WTC11 (cell line): ENCODE results near the gene FAM50B. TPM values are rescaled to one million over a fixed set of nuclear protein-coding genes. Genes with fewer than 3 reads are reported as not detected.
A peak's percentile ranks its signal among the peaks of the same experiment; 100 is the strongest.

Source experiments
- ATAC-seq: fragments of 200-7000 bp; cut with Tn5 transposase; 2 replicates; pipeline ENCODE4 v1.10.0; 2021; ENCODE audit warnings: mild to moderate bottlenecking, moderate library complexity
- CTCF ChIA-PET: fragments of 300-600 bp; sonication (Branson Sonifier 250); formaldehyde crosslinking; loops from one replicate; lab custom pipeline; 2021; ENCODE audit warnings: antibody characterized with exemption; lab: Charles Lee
- POLR2A ChIA-PET: fragments of 350-600 bp; sonication (Branson Sonifier 250); formaldehyde crosslinking; loops from one replicate; lab custom pipeline; 2021; ENCODE audit warnings: antibody characterized with exemption; lab: Charles Lee
- DNase-seq: peaks from one replicate; pipeline ENCODE4 v3.0.0; 2021; ENCODE audit warnings: low spot score
- H3K27ac Mint-ChIP-seq: 2 replicates; pipeline ENCODE4 v1.8.0; 2021; ENCODE audit warnings: mixed read lengths
- H3K27me3 Mint-ChIP-seq: 2 replicates; pipeline ENCODE4 v1.8.0; 2021; ENCODE audit warnings: low read depth, mild to moderate bottlenecking, moderate library complexity, mixed read lengths
- H3K36me3 Mint-ChIP-seq: 2 replicates; pipeline ENCODE4 v1.8.0; 2021; ENCODE audit warnings: mixed read lengths
- H3K4me1 Mint-ChIP-seq: 2 replicates; pipeline ENCODE4 v1.8.0; 2022; ENCODE audit warnings: mixed read lengths
- H3K4me3 Mint-ChIP-seq: 2 replicates; pipeline ENCODE4 v1.8.0; 2021; ENCODE audit warnings: mild to moderate bottlenecking, moderate library complexity, mixed read lengths
- H3K9me3 Mint-ChIP-seq: 2 replicates; pipeline ENCODE4 v1.8.0; 2021; ENCODE audit warnings: mixed read lengths
- ATF2 ChIP-seq: sonication (generic); formaldehyde crosslinking; IDR thresholded peaks from 2 replicates; pipeline ENCODE4 v1.8.1; 2022; ENCODE audit warnings: low read depth, missing genetic modification reagents, borderline replicate concordance
- CTCF ChIP-seq: fragments of 200-600 bp; IDR thresholded peaks from 2 replicates; pipeline ENCODE4 v1.8.0; 2022; ENCODE audit warnings: antibody characterized with exemption
- E2F5 ChIP-seq: sonication (generic); formaldehyde crosslinking; IDR thresholded peaks from 2 replicates; pipeline ENCODE4 v1.8.1; 2022; ENCODE audit warnings: mild to moderate bottlenecking, moderate library complexity, missing genetic modification reagents
- EMX1 ChIP-seq: fragments of 250-450 bp; sonication (Bioruptor Pico); IDR thresholded peaks from 2 replicates; pipeline ENCODE4 v1.8.0; 2021; ENCODE audit warnings: mild to moderate bottlenecking
- ESRRA ChIP-seq: sonication (generic); formaldehyde crosslinking; IDR thresholded peaks from 2 replicates; pipeline ENCODE4 v1.8.1; 2022; ENCODE audit warnings: mild to moderate bottlenecking, missing genetic modification reagents, borderline replicate concordance
- JUN ChIP-seq: sonication (generic); formaldehyde crosslinking; IDR thresholded peaks from 2 replicates; pipeline ENCODE4 v1.8.0; 2023; ENCODE audit warnings: mild to moderate bottlenecking, missing genetic modification reagents
- NFE2L1 ChIP-seq: sonication (generic); formaldehyde crosslinking; IDR thresholded peaks from 2 replicates; pipeline ENCODE4 v1.8.1; 2023; ENCODE audit warnings: missing genetic modification reagents
- RELA ChIP-seq: sonication (generic); formaldehyde crosslinking; IDR thresholded peaks from 2 replicates; pipeline ENCODE4 v1.8.1; 2022; ENCODE audit warnings: missing genetic modification reagents, mild to moderate bottlenecking, borderline replicate concordance
- USF1 ChIP-seq: sonication (generic); formaldehyde crosslinking; IDR thresholded peaks from 2 replicates; pipeline ENCODE4 v1.8.0; 2022; ENCODE audit warnings: mild to moderate bottlenecking, missing genetic modification reagents
- USF2 ChIP-seq: sonication (generic); formaldehyde crosslinking; IDR thresholded peaks from 2 replicates; pipeline ENCODE4 v1.8.1; 2023; ENCODE audit warnings: mild to moderate bottlenecking, missing genetic modification reagents, moderate library complexity
- ZNF138 ChIP-seq: sonication (generic); formaldehyde crosslinking; conservative IDR thresholded peaks from 2 replicates; pipeline ENCODE4 v1.8.1; 2022; ENCODE audit warnings: mild to moderate bottlenecking, moderate library complexity, missing genetic modification reagents
- ZNF232 ChIP-seq: sonication (generic); formaldehyde crosslinking; IDR thresholded peaks from 2 replicates; pipeline ENCODE4 v1.8.0; 2022; ENCODE audit warnings: mild to moderate bottlenecking, missing genetic modification reagents
- ZNF263 ChIP-seq: sonication (generic); formaldehyde crosslinking; IDR thresholded peaks from 2 replicates; pipeline ENCODE4 v1.8.1; 2022; ENCODE audit warnings: low read depth, mild to moderate bottlenecking, moderate library complexity, missing genetic modification reagents
- ZNF416 ChIP-seq: fragments of 250-450 bp; sonication (Bioruptor Pico); IDR thresholded peaks from 2 replicates; pipeline ENCODE4 v1.9.0; 2021; ENCODE audit warnings: mild to moderate bottlenecking, inconsistent platforms
- total RNA-seq: library from RNA; stranded (reverse); gene quantifications from 3 replicates; pipeline ENCODE4 v1.2.3, GENCODE V29; 2021

Gene FAM50B
- total RNA-seq, 1 experiment from 2014 or later = 2.1 TPM

- H3K27ac Mint-ChIP-seq = no peak overlapping the region
- H3K36me3 Mint-ChIP-seq = no peaks in the 10 kb centered on the region
- ATAC-seq = no peak
- ChIA-PET CTCF (interaction anchor here (0.6 to 2.0 kb wide), 4 partner anchors 26 to 110 kb away, joined by 3 to 15 read pairs (median 4); partner anchors contain the start of gene FAM50B), POLR2A (no interaction called here)
- no peaks in the 10 kb centered on the region for H3K9me3 Mint-ChIP-seq
- H3K27me3 Mint-ChIP-seq = peaks cover 16% of the 10 kb centered on the region; the same call in 1 of the 2 replicates
- no peak overlapping the region for H3K4me3 Mint-ChIP-seq
- TF ChIP-seq USF2 (CRISPR knock-in tag) (no peak), JUN (no peak), E2F5 (CRISPR knock-in tag) (no peak), ATF2 (CRISPR knock-in tag) (no peak)
- no peak for DNase-seq
- H3K4me1 Mint-ChIP-seq = peaks cover 38% of the 10 kb centered on the region
These were observed 26.3 kb upstream of the FAM50B start for GRCh38 chr6:3822747-3823445.

- no peak overlapping the region for H3K27ac Mint-ChIP-seq
- POLR2A ChIA-PET = no interaction called here
- H3K27me3 Mint-ChIP-seq = peaks cover 16% of the 10 kb centered on the region; the same call in 1 of the 2 replicates
- DNase-seq (no peak), ATAC-seq (no peak)
- H3K4me3 Mint-ChIP-seq = no peak overlapping the region
- H3K4me1 Mint-ChIP-seq = peaks cover 33% of the 10 kb centered on the region
- no peaks in the 10 kb centered on the region for H3K36me3 Mint-ChIP-seq
- CTCF ChIA-PET = interaction anchor here (1.4 to 2.0 kb wide), 2 partner anchors 26 to 74 kb away, joined by 4 to 15 read pairs; partner anchors contain the start of gene FAM50B
- no peak for TF ChIP-seq EMX1 (CRISPR knock-in tag)
- no peak for TF ChIP-seq ZNF232
- TF ChIP-seq ZNF416 (CRISPR knock-in tag) = no peak
- TF ChIP-seq ESRRA (CRISPR knock-in tag) = no peak
- no peak for TF ChIP-seq ATF2 (CRISPR knock-in tag)
- TF ChIP-seq USF1 (CRISPR knock-in tag) = no peak
- no peak for TF ChIP-seq NFE2L1 (CRISPR knock-in tag)
- no peak for TF ChIP-seq ZNF138 (CRISPR knock-in tag)
- no peak for TF ChIP-seq ZNF263 (CRISPR knock-in tag)
- H3K9me3 Mint-ChIP-seq = no peaks in the 10 kb centered on the region
These were observed 25.5 kb upstream of the FAM50B start for GRCh38 chr6:3823671-3824070.

GRCh38 chr6:3825331-3825831 is 23.8 kb upstream of the FAM50B start:
- peak; percentile 95 for ATAC-seq
- Mint-ChIP-seq H3K9me3 (no peaks in the 10 kb centered on the region), H3K4me1 (peaks cover 33% of the 10 kb centered on the region), H3K4me3 (no peak overlapping the region), H3K27me3 (peaks cover 8% of the 10 kb centered on the region; the same call in 1 of the 2 replicates)
- POLR2A ChIA-PET = no interaction called here
- CTCF ChIA-PET = interaction anchor here (0.6 to 2.5 kb wide), 4 partner anchors 24 to 165 kb away, joined by 3 to 13 read pairs (median 5); partner anchors contain the start of gene FAM50B
- TF ChIP-seq CTCF = peak; percentile 31; the same call in 1 of the 2 replicates
- TF ChIP-seq RELA = no peak
- TF ChIP-seq, all 79 proteins: peak for 1
- no peaks in the 10 kb centered on the region for H3K36me3 Mint-ChIP-seq
- peak; percentile 75 for DNase-seq
- H3K27ac Mint-ChIP-seq = no peak overlapping the region
